GM12801 (cell line): ENCODE measurements around the gene SLC16A14.

Experiments used
- CTCF ChIP-seq: IDR thresholded peaks from one replicate; pipeline ENCODE4 v1.5.1; 2011; ENCODE audit warnings: control low read depth; ENCODE audit not compliant: insufficient read length; ENCODE audit errors: extremely low read depth

The SLC16A14 gene

DNA sequence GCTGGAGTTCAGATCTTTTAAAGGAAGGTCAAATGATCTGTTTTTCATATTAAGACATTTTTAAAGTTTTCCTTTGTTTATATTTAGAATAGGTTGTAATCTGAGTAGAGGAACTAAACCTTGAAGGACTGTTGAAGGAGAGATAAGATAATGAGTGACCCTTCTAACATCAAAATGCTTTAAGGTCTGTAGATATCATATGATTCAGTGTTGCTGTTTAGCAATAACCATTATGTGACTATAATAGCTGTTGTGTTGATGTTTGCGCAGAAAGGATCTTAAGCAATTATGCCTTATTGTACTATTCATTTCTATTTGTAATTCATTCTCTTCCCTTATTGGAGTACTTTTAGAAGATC, 60.0 kb downstream of the SLC16A14 start:
- TF ChIP-seq CTCF, result no peak

DNA sequence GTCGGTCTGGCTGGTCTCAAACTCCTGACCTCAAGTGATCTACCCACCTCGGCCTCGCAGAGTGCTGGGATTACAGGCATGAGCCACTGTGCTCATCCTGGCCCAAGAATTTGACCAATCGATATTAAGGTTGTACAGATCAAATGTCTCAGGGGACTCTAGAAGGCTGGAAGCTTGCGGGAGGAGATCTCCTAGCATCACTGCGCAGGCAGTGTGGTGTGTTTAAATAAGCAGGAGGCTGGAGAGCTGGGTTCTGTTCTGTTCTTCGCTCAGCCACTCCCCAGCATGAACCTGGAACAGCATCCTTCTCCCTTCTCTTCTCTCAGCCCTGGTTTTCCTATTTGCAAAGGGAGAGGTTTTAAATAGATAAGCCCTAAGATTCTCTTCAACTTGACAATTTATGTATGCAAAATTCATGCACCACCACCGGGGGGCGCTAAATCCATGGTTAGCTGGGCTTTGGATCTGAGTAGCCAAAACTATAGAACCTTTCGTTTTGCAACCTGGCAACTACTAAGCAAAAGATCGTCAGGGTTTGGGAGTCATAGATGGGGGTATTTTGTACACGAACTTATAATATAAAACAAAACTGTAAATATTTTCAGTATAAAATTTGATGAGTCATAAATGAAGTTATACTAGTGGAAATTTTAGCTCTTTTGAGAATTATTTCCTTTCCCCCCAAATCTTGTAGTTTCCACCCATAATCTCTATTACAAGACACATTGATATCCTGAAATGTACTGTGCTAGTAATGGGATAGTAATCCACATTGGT, 60.6 kb downstream of the SLC16A14 start:
- no peak for TF ChIP-seq CTCF

- no peak for TF ChIP-seq CTCF
These were observed 68.4 kb downstream of the SLC16A14 start for GRCh38 chr2:230000118-230000841.

- no peak for TF ChIP-seq CTCF
These were observed 71.2 kb downstream of the SLC16A14 start for GRCh38 chr2:229997565-229997964.

- TF ChIP-seq CTCF, result no peak
These were observed 72.4 kb downstream of the SLC16A14 start for GRCh38 chr2:229996320-229996719.

DNA sequence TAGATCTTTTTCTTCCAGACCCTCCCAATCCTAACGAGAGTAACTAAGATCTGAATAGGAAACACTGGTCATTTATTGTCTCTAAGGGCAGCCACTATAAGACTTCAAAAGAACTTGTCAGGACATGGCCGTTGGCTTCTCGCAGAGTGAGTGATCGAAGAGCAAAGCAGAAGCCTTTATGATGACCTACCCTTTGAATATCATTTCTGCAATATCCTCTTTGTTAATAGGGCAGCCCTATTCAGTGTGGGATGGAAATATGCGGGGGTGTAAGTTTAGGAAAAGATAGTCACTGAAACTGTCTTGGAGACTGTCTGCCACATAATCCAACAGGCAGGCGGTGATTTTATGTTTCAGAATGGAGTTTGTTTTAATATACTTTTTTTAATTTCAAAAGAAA, 75.5 kb downstream of the SLC16A14 start:
- no peak for TF ChIP-seq CTCF
